Prostate gland (tissue), 2 donors: ENCODE measurements around the gene CYS1. TPM values are rescaled to one million over a fixed set of nuclear protein-coding genes. Genes with fewer than 3 reads are reported as not detected.

Source experiments
- DNase-seq: peaks from one replicate; pipeline ENCODE4 v3.0.0-alpha.2; 2019; ENCODE audit warnings: low spot score
- H3K27ac ChIP-seq, 2 donors: fragments of 200-600 bp; sonication (generic); 2 replicates each; pipeline ENCODE4 v1.5.1; 2017 to 2019
- H3K27me3 ChIP-seq: fragments of 200-600 bp; sonication (generic); replicated peaks from 2 replicates; pipeline ENCODE4 v1.5.1; 2019; ENCODE audit not compliant: insufficient read depth
- H3K36me3 ChIP-seq, 2 donors: fragments of 200-600 bp; sonication (generic); 1 replicate in 1 of 2; 2 replicates in 1 of 2; pipeline versions ENCODE4 v1.5.1 to v1.8.1; 2017 to 2019
- H3K4me1 ChIP-seq: fragments of 200-600 bp; sonication (generic); replicated peaks from 2 replicates; pipeline ENCODE4 v1.5.1; 2019
- H3K4me3 ChIP-seq, 2 donors: fragments of 200-600 bp; sonication (generic); 2 replicates each; pipeline ENCODE4 v1.5.1; 2017 to 2019
- H3K9me3 ChIP-seq: fragments of 200-600 bp; sonication (generic); 2 replicates; pipeline ENCODE4 v1.5.1; 2017
- CTCF ChIP-seq, 4 experiments: fragments of 200-600 bp in 2 of 4; fragments of 450-650 bp in 2 of 4; sonication (generic) in 2 of 4; IDR thresholded peaks; 1 replicate in 3 of 4; 2 replicates in 1 of 4; pipeline ENCODE4 v1.5.1; 2016 to 2019; ENCODE audit warnings: antibody characterized with exemption in 4 of 4, mild to moderate bottlenecking in 2 of 4, moderate library complexity in 2 of 4
- POLR2A ChIP-seq: fragments of 450-650 bp; IDR thresholded peaks from one replicate; pipeline ENCODE4 v1.6.1; 2016; ENCODE audit warnings: antibody characterized with exemption, mild to moderate bottlenecking
- POLR2AphosphoS5 ChIP-seq: sonication (generic); formaldehyde crosslinking; IDR thresholded peaks from one replicate; pipeline ENCODE4 v1.6.1; 2017; ENCODE audit warnings: antibody characterized with exemption
- WGBS: methylation state at CpG from one replicate; pipeline ENCODE4 v1.1.5; 2018; 5-methylcytosine and 5-hydroxymethylcytosine counted together
- intact Hi-C: fragments of 100-400 bp; cut with DNase I; formaldehyde crosslinking; loops from one replicate; pipeline ENCODE4 v1.14.2; 2022
- total RNA-seq, 2 donors: library from RNA; depleted of rRNA; stranded (reverse); fragments of >200 nt; gene quantifications; one replicate each; pipeline ENCODE4 v1.1.0, GENCODE V29; 2016

The CYS1 gene
- total RNA-seq, 2 donors from 2014 or later, result 1.5 to 5.2 TPM

GRCh38 chr2:10083046-10083445 lies 2.8 kb upstream of the CYS1 start:
- Histone ChIP-seq H3K27ac (no peak overlapping the region), H3K4me3 (no peak overlapping the region), H3K9me3 (no peaks in the 10 kb centered on the region), H3K36me3 (no peaks in the 10 kb centered on the region), H3K27me3 (peaks cover 7% of the 10 kb centered on the region), H3K4me1 (no peaks in the 10 kb centered on the region)
- WGBS, result 40% methylated on average over 5 of the region's 5 CpGs
- intact Hi-C loops, result no loop called here
- DNase-seq, result no peak
- TF ChIP-seq POLR2A (no peak), POLR2AphosphoS5 (no peak), CTCF (IDR thresholded peaks at IDR 0.05) (no peak)

- H3K4me3 ChIP-seq, result peak overlapping the region; percentile 38 to 44
- 11% methylated on average over 39 of the region's 45 CpGs for WGBS
- no peak for DNase-seq
- H3K4me1 ChIP-seq, result no peaks in the 10 kb centered on the region
- H3K9me3 ChIP-seq, result no peaks in the 10 kb centered on the region
- TF ChIP-seq POLR2A (no peak), POLR2AphosphoS5 (no peak), CTCF (IDR thresholded peaks at IDR 0.05) (no peak)
- peak overlapping the region in 1 of 2 donors; percentile 35 for H3K27ac ChIP-seq
- peaks cover 7% of the 10 kb centered on the region for H3K27me3 ChIP-seq
- no peaks in the 10 kb centered on the region for H3K36me3 ChIP-seq
- intact Hi-C loops, result no loop called here
Measured at GRCh38 chr2:10080536-10081304, 509 bp upstream of the CYS1 start.

DNA sequence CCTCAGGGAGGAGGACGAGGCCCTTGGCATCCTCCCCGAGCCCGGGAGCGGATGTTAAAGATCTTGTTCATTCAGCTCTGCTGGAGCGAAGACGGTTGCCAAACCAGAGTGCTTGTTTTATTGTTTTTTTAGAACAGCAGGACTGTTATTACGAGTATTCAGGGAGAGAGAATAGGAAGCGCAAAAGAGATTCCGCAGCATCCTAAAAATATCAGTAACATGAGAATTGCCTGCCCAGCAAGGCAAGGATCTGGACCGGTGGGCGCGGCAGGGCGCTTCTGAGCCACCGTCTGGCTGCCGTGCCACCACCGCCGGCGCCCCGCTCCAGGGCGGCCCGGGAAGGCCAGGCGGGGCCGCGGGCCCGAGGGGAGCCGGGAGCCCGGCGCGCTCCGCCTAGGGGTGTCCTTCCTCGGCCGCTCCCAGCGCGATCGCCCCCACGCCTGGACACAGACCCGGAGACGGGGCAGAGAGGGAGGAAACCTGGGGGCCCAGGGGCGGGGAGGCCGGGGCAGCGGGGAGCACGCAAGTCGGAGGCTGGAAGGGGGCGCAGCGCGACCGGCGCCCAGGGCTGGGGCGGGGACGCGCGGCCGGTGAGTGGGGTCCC lies 843 bp downstream of the CYS1 start:
- 2% methylated on average over 20 of the region's 53 CpGs for WGBS
- peak overlapping the region; percentile 38 to 44 for H3K4me3 ChIP-seq
- peak overlapping the region; percentile 60 to 62 for H3K27ac ChIP-seq
- H3K9me3 ChIP-seq, result no peaks in the 10 kb centered on the region
- intact Hi-C loops, result no loop called here
- no peaks in the 10 kb centered on the region for H3K36me3 ChIP-seq
- peak; percentile 41 for DNase-seq
- H3K27me3 ChIP-seq, result peaks cover 7% of the 10 kb centered on the region
- H3K4me1 ChIP-seq, result no peaks in the 10 kb centered on the region
- no peak for TF ChIP-seq POLR2AphosphoS5
- TF ChIP-seq POLR2A, result no peak
- no peak for TF ChIP-seq CTCF (IDR thresholded peaks at IDR 0.05)

GRCh38 chr2:10078704-10079265 lies 1.4 kb downstream of the CYS1 start:
- Histone ChIP-seq H3K36me3 (no peaks in the 10 kb centered on the region), H3K9me3 (no peaks in the 10 kb centered on the region), H3K27me3 (peaks cover 7% of the 10 kb centered on the region), H3K4me3 (peak overlapping the region in 1 of 2 donors; percentile 38), H3K4me1 (no peaks in the 10 kb centered on the region), H3K27ac (peak overlapping the region; percentile 60 to 62)
- TF ChIP-seq CTCF (IDR thresholded peaks at IDR 0.05) (no peak), POLR2A (no peak), POLR2AphosphoS5 (no peak)
- DNase-seq, result no peak
- intact Hi-C loops, result no loop called here
- 24% methylated on average over 12 of the region's 12 CpGs for WGBS
